Central memory CD8-positive, alpha-beta T cell (primary cell): ENCODE data around the gene DHCR24.

Experiments used
- ATAC-seq: fragments of 150-1000 bp; cut with Tn5 transposase; replicated peaks from 2 replicates; pipeline ENCODE4 v1.10.0; 2022; ENCODE audit warnings: mild to moderate bottlenecking, moderate FRiP score, moderate number of reproducible peaks; ENCODE audit not compliant: poor library complexity, severe bottlenecking; ENCODE audit errors: extremely low read depth
- DNase-seq, 2 donors: peaks; one replicate each; pipeline ENCODE4 v3.0.0; 2021; ENCODE audit warnings: low spot score in 2 of 2
- H3K27ac Mint-ChIP-seq: one replicate; pipeline ENCODE4 v1.8.0; 2022; ENCODE audit warnings: low read depth, mild to moderate bottlenecking, moderate library complexity, mixed read lengths
- H3K27me3 Mint-ChIP-seq: one replicate; pipeline ENCODE4 v1.8.0; 2022; ENCODE audit warnings: mixed read lengths
- H3K36me3 Mint-ChIP-seq: one replicate; pipeline ENCODE4 v1.8.0; 2022; ENCODE audit warnings: mild to moderate bottlenecking, moderate library complexity, mixed read lengths; ENCODE audit not compliant: insufficient read depth
- H3K4me1 Mint-ChIP-seq: one replicate; pipeline ENCODE4 v1.8.0; 2022; ENCODE audit warnings: mixed read lengths
- H3K4me3 Mint-ChIP-seq: one replicate; pipeline ENCODE4 v1.8.0; 2022; ENCODE audit warnings: mild to moderate bottlenecking, moderate library complexity, mixed read lengths
- H3K9me3 Mint-ChIP-seq: one replicate; pipeline ENCODE4 v1.8.0; 2022; ENCODE audit warnings: mixed read lengths

Gene DHCR24

GRCh38 chr1:54844564-54844963 lies 42.4 kb downstream of the DHCR24 start:
- peaks cover 5% of the 10 kb centered on the region for H3K36me3 Mint-ChIP-seq
- no peaks in the 10 kb centered on the region for H3K9me3 Mint-ChIP-seq
- H3K27ac Mint-ChIP-seq, result no peak overlapping the region
- ATAC-seq (no peak), DNase-seq (no peak)
- no peak overlapping the region for H3K4me3 Mint-ChIP-seq
- no peaks in the 10 kb centered on the region for H3K27me3 Mint-ChIP-seq
- H3K4me1 Mint-ChIP-seq, result no peaks in the 10 kb centered on the region

- Mint-ChIP-seq H3K4me1 (no peaks in the 10 kb centered on the region), H3K36me3 (peaks cover 3% of the 10 kb centered on the region), H3K27me3 (no peaks in the 10 kb centered on the region), H3K9me3 (no peaks in the 10 kb centered on the region), H3K4me3 (no peak overlapping the region), H3K27ac (no peak overlapping the region)
- ATAC-seq (no peak), DNase-seq (no peak)
Observed at GRCh38 chr1:54843449-54843848, 43.5 kb downstream of the DHCR24 start.

GRCh38 chr1:54842963-54843362 lies 44.0 kb downstream of the DHCR24 start:
- H3K4me1 Mint-ChIP-seq, result no peaks in the 10 kb centered on the region
- no peaks in the 10 kb centered on the region for H3K27me3 Mint-ChIP-seq
- ATAC-seq (no peak), DNase-seq (no peak)
- peaks cover 3% of the 10 kb centered on the region for H3K36me3 Mint-ChIP-seq
- H3K4me3 Mint-ChIP-seq, result no peak overlapping the region
- H3K9me3 Mint-ChIP-seq, result no peaks in the 10 kb centered on the region
- H3K27ac Mint-ChIP-seq, result no peak overlapping the region

- Mint-ChIP-seq H3K36me3 (peaks cover 3% of the 10 kb centered on the region), H3K4me1 (no peaks in the 10 kb centered on the region), H3K4me3 (no peak overlapping the region), H3K9me3 (no peaks in the 10 kb centered on the region), H3K27ac (no peak overlapping the region), H3K27me3 (no peaks in the 10 kb centered on the region)
- no peak for ATAC-seq
- DNase-seq, result no peak
Observed at GRCh38 chr1:54842206-54842915, 44.6 kb downstream of the DHCR24 start.

- Mint-ChIP-seq H3K4me1 (no peaks in the 10 kb centered on the region), H3K27me3 (no peaks in the 10 kb centered on the region), H3K4me3 (no peak overlapping the region), H3K27ac (no peak overlapping the region), H3K36me3 (peaks cover 3% of the 10 kb centered on the region), H3K9me3 (no peaks in the 10 kb centered on the region)
- DNase-seq (no peak), ATAC-seq (no peak)
Observed at GRCh38 chr1:54839824-54840223, 47.2 kb downstream of the DHCR24 start.

GRCh38 chr1:54838565-54839180 lies 48.3 kb downstream of the DHCR24 start:
- Mint-ChIP-seq H3K4me3 (no peak overlapping the region), H3K27me3 (no peaks in the 10 kb centered on the region), H3K27ac (no peak overlapping the region), H3K9me3 (no peaks in the 10 kb centered on the region), H3K36me3 (peaks cover 3% of the 10 kb centered on the region), H3K4me1 (no peaks in the 10 kb centered on the region)
- ATAC-seq, result no peak
- DNase-seq, result no peak

- Mint-ChIP-seq H3K36me3 (no peaks in the 10 kb centered on the region), H3K27me3 (no peaks in the 10 kb centered on the region), H3K4me3 (no peak overlapping the region), H3K27ac (no peak overlapping the region), H3K9me3 (no peaks in the 10 kb centered on the region), H3K4me1 (no peaks in the 10 kb centered on the region)
- ATAC-seq, result no peak
- DNase-seq, result no peak
Observed at GRCh38 chr1:54837002-54837853, 49.8 kb downstream of the DHCR24 start.

- no peak overlapping the region for H3K27ac Mint-ChIP-seq
- H3K9me3 Mint-ChIP-seq, result no peaks in the 10 kb centered on the region
- ATAC-seq (no peak), DNase-seq (no peak)
- H3K36me3 Mint-ChIP-seq, result no peaks in the 10 kb centered on the region
- no peaks in the 10 kb centered on the region for H3K4me1 Mint-ChIP-seq
- H3K4me3 Mint-ChIP-seq, result no peak overlapping the region
- H3K27me3 Mint-ChIP-seq, result no peaks in the 10 kb centered on the region
Observed at GRCh38 chr1:54836594-54836993, 50.4 kb downstream of the DHCR24 start.

GRCh38 chr1:54835970-54836369 lies 51.0 kb downstream of the DHCR24 start:
- peak overlapping the region; percentile 4 for H3K27ac Mint-ChIP-seq

GRCh38 chr1:54835131-54835898 lies 51.7 kb downstream of the DHCR24 start:
- ATAC-seq, result no peak
- H3K36me3 Mint-ChIP-seq, result no peaks in the 10 kb centered on the region
- H3K9me3 Mint-ChIP-seq, result no peaks in the 10 kb centered on the region
- peak overlapping the region; percentile 4 for H3K27ac Mint-ChIP-seq
- no peak for DNase-seq
- no peaks in the 10 kb centered on the region for H3K4me1 Mint-ChIP-seq
- no peaks in the 10 kb centered on the region for H3K27me3 Mint-ChIP-seq
- H3K4me3 Mint-ChIP-seq, result no peak overlapping the region

More at GRCh38 chr1:54835970-54836369, 51.0 kb downstream of the DHCR24 start:
- DNase-seq (no peak), ATAC-seq (no peak)
- Mint-ChIP-seq H3K27me3 (no peaks in the 10 kb centered on the region), H3K4me1 (no peaks in the 10 kb centered on the region), H3K4me3 (no peak overlapping the region), H3K9me3 (no peaks in the 10 kb centered on the region), H3K36me3 (no peaks in the 10 kb centered on the region)

GRCh38 chr1:54834007-54834541 lies 52.9 kb downstream of the DHCR24 start:
- no peaks in the 10 kb centered on the region for H3K36me3 Mint-ChIP-seq
- no peaks in the 10 kb centered on the region for H3K9me3 Mint-ChIP-seq
- H3K27ac Mint-ChIP-seq, result no peak overlapping the region
- H3K4me3 Mint-ChIP-seq, result no peak overlapping the region
- H3K4me1 Mint-ChIP-seq, result no peaks in the 10 kb centered on the region
- H3K27me3 Mint-ChIP-seq, result no peaks in the 10 kb centered on the region
- no peak for ATAC-seq
- DNase-seq, result no peak

GRCh38 chr1:54833121-54833520 lies 53.9 kb downstream of the DHCR24 start:
- no peaks in the 10 kb centered on the region for H3K27me3 Mint-ChIP-seq
- no peaks in the 10 kb centered on the region for H3K4me1 Mint-ChIP-seq
- no peaks in the 10 kb centered on the region for H3K9me3 Mint-ChIP-seq
- no peak overlapping the region for H3K4me3 Mint-ChIP-seq
- no peak overlapping the region for H3K27ac Mint-ChIP-seq
- ATAC-seq (no peak), DNase-seq (no peak)
- H3K36me3 Mint-ChIP-seq, result peaks cover 1% of the 10 kb centered on the region
